Panc1 (cell line): ENCODE results near the gene MCHR2. TPM values are rescaled to one million over a fixed set of nuclear protein-coding genes. Genes with fewer than 3 reads are reported as not detected.

Experiments used
- ATAC-seq: fragments of 200-7000 bp; cut with Tn5 transposase; 2 replicates; pipeline ENCODE4 v1.9.1; 2020; ENCODE audit warnings: mild to moderate bottlenecking, moderate library complexity
- BruUV-seq: library from RNA; stranded (reverse); fragments of 400-500 nt; replicated peaks from 2 replicates; lab custom pipeline; 2021; lab: Mats Ljungman, UMichigan
- CTCF ChIA-PET: fragments of 300-600 bp; sonication (Branson Sonifier 250); formaldehyde crosslinking; loops from one replicate; lab custom pipeline; 2022; ENCODE audit warnings: antibody characterized with exemption; lab: Charles Lee
- POLR2A ChIA-PET: fragments of 300-600 bp; sonication (Branson Sonifier 250); formaldehyde crosslinking; loops from one replicate; lab custom pipeline; 2022; ENCODE audit warnings: antibody characterized with exemption; lab: Charles Lee
- DNase-seq: peaks from one replicate; pipeline ENCODE4 v3.0.0-alpha.2; 2010; ENCODE audit warnings: low read depth, low spot score
- H3K27ac ChIP-seq: 2 replicates; pipeline ENCODE4 v1.5.1; 2011; ENCODE audit warnings: mild to moderate bottlenecking, low read length, inconsistent platforms
- H3K27me3 ChIP-seq: fragments of 200-500 bp; sonication (Bioruptor generic); 2 replicates; pipeline ENCODE4 v1.6.0; 2014; ENCODE audit warnings: low read length, inconsistent platforms; ENCODE audit not compliant: control insufficient read depth, insufficient read depth
- H3K36me3 ChIP-seq: fragments of 200-500 bp; sonication (Bioruptor generic); 2 replicates; pipeline ENCODE4 v1.5.1; 2014; ENCODE audit warnings: inconsistent platforms, mild to moderate bottlenecking, low read length, moderate library complexity; ENCODE audit not compliant: control insufficient read depth, insufficient read depth
- H3K4me1 ChIP-seq: 2 replicates; pipeline ENCODE4 v1.5.1; 2011; ENCODE audit warnings: inconsistent platforms, mild to moderate bottlenecking, low read length, moderate library complexity; ENCODE audit not compliant: control insufficient read depth, insufficient read depth
- H3K4me3 ChIP-seq, 2 experiments: 2 replicates each; pipeline ENCODE4 v1.5.1; 2011 to 2012; ENCODE audit warnings: low read depth in 2 of 2, low read length in 2 of 2, mild to moderate bottlenecking in 2 of 2, inconsistent platforms in 1 of 2, moderate library complexity in 1 of 2
- H3K9me3 ChIP-seq: fragments of 200-500 bp; sonication (Bioruptor generic); 2 replicates; pipeline ENCODE4 v1.5.1; 2014; ENCODE audit warnings: low read depth, mild to moderate bottlenecking, inconsistent platforms, low read length, moderate library complexity; ENCODE audit not compliant: control insufficient read depth, insufficient read depth
- POLR2AphosphoS5 ChIP-seq: IDR thresholded peaks from 2 replicates; pipeline ENCODE4 v1.6.1; 2012; ENCODE audit warnings: mild to moderate bottlenecking, low read depth, low read length, moderate library complexity
- SIN3A ChIP-seq: IDR thresholded peaks from 2 replicates; pipeline ENCODE4 v1.6.1; 2012; ENCODE audit warnings: low read depth, mild to moderate bottlenecking, low read length, moderate library complexity, borderline replicate concordance; ENCODE audit not compliant: insufficient read depth
- TCF7L2 ChIP-seq: IDR thresholded peaks from 2 replicates; pipeline ENCODE4 v1.6.1; 2011; ENCODE audit warnings: mild to moderate bottlenecking, low read depth, low read length, inconsistent platforms
- in situ Hi-C: cut with HindIII; loops from 2 replicates; pipeline ENCODE4 v1.10.0; 2016; ENCODE audit warnings: low sequenced_read_pairs, low pct_unique_long_range_greater_than_20kb
- intact Hi-C: fragments of 100-400 bp; cut with micrococcal nuclease; formaldehyde crosslinking; loops from one replicate; pipeline ENCODE4 v1.10.0; 2022; ENCODE audit not compliant: unreplicated experiment
- total RNA-seq: library from RNA; stranded (reverse); gene quantifications from one replicate; pipeline ENCODE4 v1.2.1, GENCODE V29; 2021; ENCODE audit not compliant: unreplicated experiment
- TF ChIP-seq, protein P1 (sequence below), 2 experiments: IDR thresholded peaks; 2 replicates each; pipeline ENCODE4 v1.6.1; 2011 to 2012; ENCODE audit warnings: low read depth in 2 of 2, control low read depth in 1 of 2, low read length in 1 of 2, mild to moderate bottlenecking in 1 of 2, moderate library complexity in 1 of 2; ENCODE audit not compliant: insufficient read depth in 1 of 2
- TF ChIP-seq, protein P2 (sequence below): fragments of 450-650 bp; IDR thresholded peaks from 2 replicates; pipeline ENCODE4 v1.5.1; 2017; ENCODE audit warnings: mild to moderate bottlenecking

Gene MCHR2
- total RNA-seq, 1 experiment from 2014 or later: not detected

DNA sequence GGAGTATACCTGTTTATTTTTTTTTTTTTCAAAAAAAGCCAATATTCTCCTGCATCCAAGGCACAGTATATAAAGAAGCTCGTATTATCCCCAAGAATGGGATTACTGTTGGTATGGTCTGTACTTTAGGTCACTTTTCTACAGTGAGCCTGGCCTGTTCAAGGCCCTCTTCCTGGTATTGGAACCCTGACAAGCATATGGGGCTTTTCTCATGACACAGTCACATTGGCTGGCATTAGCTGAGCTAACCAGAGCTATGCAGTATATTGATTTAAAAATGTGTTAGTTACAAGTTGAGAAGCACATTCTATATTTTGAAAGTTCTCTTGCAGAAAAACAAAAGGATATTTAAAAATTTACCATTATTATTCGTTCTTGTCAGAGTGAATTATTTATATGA lies 48.0 kb downstream of the MCHR2 start:
- H3K4me1 ChIP-seq: no peaks in the 10 kb centered on the region
- in situ Hi-C loops: no loop called here
- POLR2A ChIA-PET: no interaction called here
- no peak for TF ChIP-seq TCF7L2
- no peak for TF ChIP-seq POLR2AphosphoS5
- TF ChIP-seq, protein P1, sequence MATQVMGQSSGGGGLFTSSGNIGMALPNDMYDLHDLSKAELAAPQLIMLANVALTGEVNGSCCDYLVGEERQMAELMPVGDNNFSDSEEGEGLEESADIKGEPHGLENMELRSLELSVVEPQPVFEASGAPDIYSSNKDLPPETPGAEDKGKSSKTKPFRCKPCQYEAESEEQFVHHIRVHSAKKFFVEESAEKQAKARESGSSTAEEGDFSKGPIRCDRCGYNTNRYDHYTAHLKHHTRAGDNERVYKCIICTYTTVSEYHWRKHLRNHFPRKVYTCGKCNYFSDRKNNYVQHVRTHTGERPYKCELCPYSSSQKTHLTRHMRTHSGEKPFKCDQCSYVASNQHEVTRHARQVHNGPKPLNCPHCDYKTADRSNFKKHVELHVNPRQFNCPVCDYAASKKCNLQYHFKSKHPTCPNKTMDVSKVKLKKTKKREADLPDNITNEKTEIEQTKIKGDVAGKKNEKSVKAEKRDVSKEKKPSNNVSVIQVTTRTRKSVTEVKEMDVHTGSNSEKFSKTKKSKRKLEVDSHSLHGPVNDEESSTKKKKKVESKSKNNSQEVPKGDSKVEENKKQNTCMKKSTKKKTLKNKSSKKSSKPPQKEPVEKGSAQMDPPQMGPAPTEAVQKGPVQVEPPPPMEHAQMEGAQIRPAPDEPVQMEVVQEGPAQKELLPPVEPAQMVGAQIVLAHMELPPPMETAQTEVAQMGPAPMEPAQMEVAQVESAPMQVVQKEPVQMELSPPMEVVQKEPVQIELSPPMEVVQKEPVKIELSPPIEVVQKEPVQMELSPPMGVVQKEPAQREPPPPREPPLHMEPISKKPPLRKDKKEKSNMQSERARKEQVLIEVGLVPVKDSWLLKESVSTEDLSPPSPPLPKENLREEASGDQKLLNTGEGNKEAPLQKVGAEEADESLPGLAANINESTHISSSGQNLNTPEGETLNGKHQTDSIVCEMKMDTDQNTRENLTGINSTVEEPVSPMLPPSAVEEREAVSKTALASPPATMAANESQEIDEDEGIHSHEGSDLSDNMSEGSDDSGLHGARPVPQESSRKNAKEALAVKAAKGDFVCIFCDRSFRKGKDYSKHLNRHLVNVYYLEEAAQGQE (IDR thresholded peaks at IDR 0.05; ENCODE audit: insufficient read depth in 1 of 2, low read depth in 2 of 2, low read length in 1 of 2): no peak
- no peak for TF ChIP-seq SIN3A
- TF ChIP-seq, protein P2, sequence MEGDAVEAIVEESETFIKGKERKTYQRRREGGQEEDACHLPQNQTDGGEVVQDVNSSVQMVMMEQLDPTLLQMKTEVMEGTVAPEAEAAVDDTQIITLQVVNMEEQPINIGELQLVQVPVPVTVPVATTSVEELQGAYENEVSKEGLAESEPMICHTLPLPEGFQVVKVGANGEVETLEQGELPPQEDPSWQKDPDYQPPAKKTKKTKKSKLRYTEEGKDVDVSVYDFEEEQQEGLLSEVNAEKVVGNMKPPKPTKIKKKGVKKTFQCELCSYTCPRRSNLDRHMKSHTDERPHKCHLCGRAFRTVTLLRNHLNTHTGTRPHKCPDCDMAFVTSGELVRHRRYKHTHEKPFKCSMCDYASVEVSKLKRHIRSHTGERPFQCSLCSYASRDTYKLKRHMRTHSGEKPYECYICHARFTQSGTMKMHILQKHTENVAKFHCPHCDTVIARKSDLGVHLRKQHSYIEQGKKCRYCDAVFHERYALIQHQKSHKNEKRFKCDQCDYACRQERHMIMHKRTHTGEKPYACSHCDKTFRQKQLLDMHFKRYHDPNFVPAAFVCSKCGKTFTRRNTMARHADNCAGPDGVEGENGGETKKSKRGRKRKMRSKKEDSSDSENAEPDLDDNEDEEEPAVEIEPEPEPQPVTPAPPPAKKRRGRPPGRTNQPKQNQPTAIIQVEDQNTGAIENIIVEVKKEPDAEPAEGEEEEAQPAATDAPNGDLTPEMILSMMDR: no peak
- H3K36me3 ChIP-seq: no peaks in the 10 kb centered on the region
- intact Hi-C loops: no loop called here
- H3K27ac ChIP-seq: no peak overlapping the region
- DNase-seq (no peak), ATAC-seq (no peak)
- no TSS peak for BruUV-seq
- H3K9me3 ChIP-seq: no peaks in the 10 kb centered on the region
- no peak overlapping the region for H3K4me3 ChIP-seq
- H3K27me3 ChIP-seq: no peaks in the 10 kb centered on the region
- CTCF ChIA-PET: no interaction called here

DNA sequence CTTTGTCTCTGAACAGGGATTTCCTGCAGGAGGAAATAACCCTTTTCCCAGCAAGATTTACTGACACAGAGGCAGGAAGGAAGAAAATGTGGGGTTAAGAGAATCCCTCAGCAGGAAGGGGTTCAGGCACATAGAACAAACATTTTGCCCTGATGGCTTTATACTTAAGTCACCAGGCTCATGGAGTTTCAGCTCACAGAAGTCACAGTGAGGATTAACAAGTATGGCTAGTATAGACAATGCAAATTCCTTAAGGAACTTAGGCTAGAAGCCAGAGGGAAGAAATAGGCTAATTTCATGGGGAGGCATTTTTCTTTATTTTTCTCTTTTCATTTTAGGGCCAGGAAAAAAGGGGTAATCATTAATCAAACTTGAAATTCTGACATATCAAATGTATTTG lies 50.2 kb downstream of the MCHR2 start:
- H3K4me3 ChIP-seq: no peak overlapping the region
- no peaks in the 10 kb centered on the region for H3K9me3 ChIP-seq
- CTCF ChIA-PET: no interaction called here
- TF ChIP-seq TCF7L2: no peak
- ATAC-seq (no peak), DNase-seq (no peak)
- POLR2A ChIA-PET: no interaction called here
- H3K27me3 ChIP-seq: no peaks in the 10 kb centered on the region
- no peaks in the 10 kb centered on the region for H3K36me3 ChIP-seq
- BruUV-seq: no TSS peak
- in situ Hi-C loops: no loop called here
- intact Hi-C loops: no loop called here
- H3K27ac ChIP-seq: no peak overlapping the region
- H3K4me1 ChIP-seq: no peaks in the 10 kb centered on the region

DNA sequence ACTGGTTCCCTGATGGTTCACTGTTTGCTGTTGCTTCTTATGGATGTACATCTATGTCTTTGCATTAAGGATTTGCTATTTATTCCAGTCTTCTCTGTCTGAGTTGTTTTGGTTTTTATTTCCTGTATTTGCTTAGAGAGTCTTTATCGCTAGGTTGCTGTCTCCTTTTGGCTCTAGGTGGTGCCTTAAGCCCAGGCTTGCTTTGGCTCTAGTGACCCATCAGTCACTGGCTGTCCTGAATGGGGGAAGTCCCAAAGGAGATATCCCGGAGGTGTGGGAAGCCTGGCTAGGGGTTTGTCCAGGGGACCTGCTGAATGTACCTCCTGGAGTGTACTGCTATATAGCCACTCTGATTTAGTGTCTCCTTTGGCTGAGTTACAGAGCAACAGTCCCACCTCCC lies 53.4 kb downstream of the MCHR2 start:
- no peak for DNase-seq
- BruUV-seq: no TSS peak
- TF ChIP-seq SIN3A (no peak), TCF7L2 (no peak), POLR2AphosphoS5 (no peak)
- TF ChIP-seq, protein P2: no peak
- TF ChIP-seq, protein P1 (IDR thresholded peaks at IDR 0.05; ENCODE audit: insufficient read depth in 1 of 2, low read depth in 2 of 2, low read length in 1 of 2): no peak
- CTCF ChIA-PET: no interaction called here
- in situ Hi-C loops: no loop called here
- Histone ChIP-seq H3K4me3 (no peak overlapping the region), H3K27me3 (no peaks in the 10 kb centered on the region), H3K4me1 (no peaks in the 10 kb centered on the region), H3K36me3 (no peaks in the 10 kb centered on the region), H3K9me3 (no peaks in the 10 kb centered on the region), H3K27ac (no peak overlapping the region)
- no peak for ATAC-seq
- POLR2A ChIA-PET: no interaction called here
- intact Hi-C loops: no loop called here
